GM03348 (cell line): ENCODE measurements around the gene ATF2.
"Not testable (repeated sequence)": the region's sequence is repeated elsewhere in the genome, so short reads cannot be mapped to it uniquely, and the experiment has no call there.

Experiments
- DNase-seq: peaks from one replicate; pipeline ENCODE4 v3.0.0; 2012; ENCODE audit warnings: low spot score

Gene ATF2

GRCh38 chr2:175084117-175084516 is 83.9 kb downstream of the ATF2 start:
- not testable (repeated sequence) for DNase-seq

GRCh38 chr2:175080479-175080878 is 87.5 kb downstream of the ATF2 start:
- no peak for DNase-seq

GRCh38 chr2:175076272-175076671 is 91.7 kb downstream of the ATF2 start:
- no peak for DNase-seq

- DNase-seq = no peak
These were observed 93.5 kb downstream of the ATF2 start for GRCh38 chr2:175074478-175074877.

- DNase-seq = no peak
These were observed 99.5 kb downstream of the ATF2 start for GRCh38 chr2:175068534-175068933.

- no peak for DNase-seq
These were observed 101.6 kb downstream of the ATF2 start for GRCh38 chr2:175066411-175066810.

- no peak for DNase-seq
These were observed 103.2 kb downstream of the ATF2 start for GRCh38 chr2:175064797-175065196.

GRCh38 chr2:175063741-175064140 is 104.3 kb downstream of the ATF2 start:
- DNase-seq = no peak

- no peak for DNase-seq
These were observed 105.0 kb downstream of the ATF2 start for GRCh38 chr2:175062787-175063585.

GRCh38 chr2:175057078-175057685 is 110.8 kb downstream of the ATF2 start:
- no peak for DNase-seq

GRCh38 chr2:175055993-175056392 is 112.0 kb downstream of the ATF2 start:
- no peak for DNase-seq

GRCh38 chr2:175054340-175054739 is 113.7 kb downstream of the ATF2 start:
- DNase-seq = no peak

GRCh38 chr2:175049661-175050060 is 118.3 kb downstream of the ATF2 start:
- DNase-seq = no peak

GRCh38 chr2:175048275-175048674 is 119.7 kb downstream of the ATF2 start:
- DNase-seq = no peak

- no peak for DNase-seq
These were observed 128.5 kb downstream of the ATF2 start for GRCh38 chr2:175039490-175039889.

GRCh38 chr2:175039031-175039430 is 129.0 kb downstream of the ATF2 start:
- no peak for DNase-seq

- DNase-seq = no peak
These were observed 130.1 kb downstream of the ATF2 start for GRCh38 chr2:175037941-175038340.

GRCh38 chr2:175036582-175037018 is 131.4 kb downstream of the ATF2 start:
- peak; percentile 46 for DNase-seq

GRCh38 chr2:175035806-175036205 is 132.2 kb downstream of the ATF2 start:
- no peak for DNase-seq

- no peak for DNase-seq
These were observed 133.3 kb downstream of the ATF2 start for GRCh38 chr2:175034716-175035115.

GRCh38 chr2:175030380-175031271 is 137.4 kb downstream of the ATF2 start:
- peak; percentile 59 for DNase-seq

- no peak for DNase-seq
These were observed 140.2 kb downstream of the ATF2 start for GRCh38 chr2:175027755-175028154.

- no peak for DNase-seq
These were observed 141.6 kb downstream of the ATF2 start for GRCh38 chr2:175026385-175026784.
